CD1c-positive myeloid dendritic cell (primary cell): ENCODE measurements around the gene TCHP.

ENCODE experiments used
- DNase-seq: peaks from one replicate; pipeline ENCODE4 v3.0.0-alpha.2; 2016; ENCODE audit errors: extremely low spot score

Gene TCHP

DNA sequence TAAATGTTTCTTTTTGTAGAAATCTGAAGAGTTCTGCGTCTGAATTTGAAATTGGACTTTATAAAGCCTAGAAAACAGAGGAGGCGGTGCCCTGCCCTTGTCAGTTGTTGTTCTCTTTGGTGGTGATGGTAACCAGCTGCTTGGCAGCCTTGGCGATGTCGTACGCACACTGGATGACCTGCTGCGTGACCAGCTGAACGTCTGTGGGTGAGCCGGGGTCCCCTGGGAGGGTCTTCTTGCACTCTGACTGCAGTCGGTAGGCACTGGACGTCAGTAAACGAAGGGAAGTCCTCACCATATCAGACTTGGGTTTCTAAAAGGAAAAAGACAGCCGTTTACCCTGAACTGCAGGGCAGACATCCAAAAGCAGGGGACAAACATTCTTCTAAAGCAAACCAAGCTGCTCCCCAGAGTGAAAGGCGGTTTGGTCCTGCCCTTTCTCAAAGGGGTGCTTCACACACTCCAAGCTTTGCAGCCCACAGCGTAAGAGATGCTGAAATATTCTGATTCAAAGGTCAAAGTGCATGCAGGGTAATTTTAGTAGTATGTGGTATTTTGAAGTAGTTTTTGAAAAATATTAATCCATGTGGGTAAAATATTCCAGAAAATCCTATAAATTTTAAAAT lies 32.9 kb downstream of the TCHP start:
- DNase-seq = no peak

DNA sequence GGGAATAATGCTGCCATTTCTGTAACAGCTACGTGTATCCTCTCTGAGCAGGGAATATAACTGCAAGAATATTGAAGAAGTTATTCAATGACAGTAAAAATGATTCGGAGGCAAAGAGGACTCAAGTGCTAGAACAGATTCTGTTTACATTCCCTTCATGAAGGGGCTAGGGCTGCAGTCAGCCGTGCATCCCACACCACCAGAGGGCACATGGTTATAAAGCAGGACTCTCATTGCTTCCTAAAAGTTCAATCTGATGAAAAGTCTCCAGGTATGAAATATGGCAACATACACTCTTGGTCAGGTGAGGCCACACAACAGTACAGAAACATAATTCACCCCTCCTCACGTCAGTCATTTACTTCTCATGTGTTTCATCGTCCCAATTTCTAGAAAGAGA lies 34.0 kb downstream of the TCHP start:
- DNase-seq = no peak

DNA sequence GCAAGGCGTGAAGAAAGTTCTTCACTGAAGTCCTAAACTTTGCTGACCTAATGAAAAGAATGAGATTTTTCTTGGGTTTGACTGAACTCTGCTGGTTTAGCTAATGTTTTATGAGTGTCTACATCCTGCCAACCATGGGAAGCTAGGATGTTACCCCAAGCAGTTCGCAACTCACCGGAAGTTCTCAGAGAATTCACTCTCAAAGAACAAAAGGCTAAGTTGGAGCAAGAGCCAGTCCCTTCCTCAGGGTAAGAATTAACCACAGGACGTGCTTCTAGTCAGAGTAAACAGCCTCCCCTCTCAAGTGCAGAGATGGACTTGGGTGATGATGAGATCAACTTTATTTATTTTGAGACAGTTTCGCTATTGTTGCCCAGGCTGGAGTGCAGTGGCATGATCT lies 37.3 kb downstream of the TCHP start:
- no peak for DNase-seq

DNA sequence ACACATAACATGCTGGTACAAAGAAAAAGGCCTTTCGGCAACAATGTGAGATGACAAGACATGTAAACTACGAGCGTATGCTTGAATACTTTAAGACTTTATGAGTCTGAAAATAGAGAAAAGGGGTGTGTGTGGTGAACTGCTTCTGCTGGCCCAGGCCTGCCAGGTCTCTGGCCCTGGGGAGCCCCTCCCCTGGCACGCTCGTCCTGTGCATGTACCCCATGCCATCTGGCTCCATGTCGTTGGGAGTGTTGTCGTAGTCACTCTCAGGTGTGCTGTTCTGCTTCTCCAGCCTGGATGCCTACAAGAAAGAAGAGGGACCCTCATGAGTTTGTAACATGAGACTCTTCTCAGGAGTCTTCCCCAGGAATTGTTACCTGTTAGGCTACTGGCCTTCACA lies 38.9 kb downstream of the TCHP start:
- DNase-seq = no peak

DNA sequence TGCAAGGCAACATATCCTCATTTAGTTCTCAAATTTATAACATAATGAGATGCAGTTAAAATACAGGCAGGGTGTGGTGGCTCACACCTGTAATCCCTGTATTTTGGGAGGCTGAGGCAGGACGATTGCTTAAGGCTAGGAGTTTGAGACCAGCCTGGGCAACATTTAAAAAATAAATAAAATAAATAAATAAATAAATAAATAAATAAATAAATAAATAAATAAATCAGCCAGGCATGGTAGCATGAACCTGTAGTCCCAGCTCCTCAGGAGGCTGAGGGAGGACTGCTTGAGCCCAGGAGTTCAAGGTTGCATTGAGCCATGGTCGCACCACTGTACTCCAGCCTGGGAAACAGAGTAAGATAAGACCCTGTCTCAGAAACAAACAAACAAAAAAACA lies 39.4 kb downstream of the TCHP start:
- DNase-seq = no peak

DNA sequence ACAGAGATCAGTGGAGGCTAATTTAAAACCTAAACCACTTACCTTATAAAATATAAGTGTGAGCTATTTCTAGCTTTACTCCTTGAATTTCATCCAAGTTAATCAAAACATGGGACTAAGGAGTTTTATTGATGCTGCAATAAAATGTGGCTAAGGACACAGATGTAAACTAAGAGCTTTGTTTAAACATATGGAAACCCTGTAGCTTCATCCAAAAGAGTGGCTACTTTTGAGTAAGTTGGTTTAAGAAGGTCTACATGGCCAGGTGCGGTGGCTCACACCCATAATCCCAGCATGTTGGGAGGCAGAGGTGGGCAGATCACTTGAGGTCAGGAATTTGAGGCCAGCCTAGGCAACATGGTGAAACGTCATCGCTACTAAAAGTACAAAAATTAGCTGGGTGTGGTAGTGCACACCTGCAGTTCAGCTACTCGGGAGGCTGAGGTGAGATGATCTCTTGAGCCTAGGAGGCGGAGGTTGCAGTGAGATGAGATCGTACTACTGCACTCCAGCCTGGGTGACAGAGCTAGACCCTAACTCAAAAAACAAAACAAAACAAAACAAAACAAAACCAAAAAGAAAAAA lies 40.4 kb downstream of the TCHP start:
- DNase-seq = no peak

DNA sequence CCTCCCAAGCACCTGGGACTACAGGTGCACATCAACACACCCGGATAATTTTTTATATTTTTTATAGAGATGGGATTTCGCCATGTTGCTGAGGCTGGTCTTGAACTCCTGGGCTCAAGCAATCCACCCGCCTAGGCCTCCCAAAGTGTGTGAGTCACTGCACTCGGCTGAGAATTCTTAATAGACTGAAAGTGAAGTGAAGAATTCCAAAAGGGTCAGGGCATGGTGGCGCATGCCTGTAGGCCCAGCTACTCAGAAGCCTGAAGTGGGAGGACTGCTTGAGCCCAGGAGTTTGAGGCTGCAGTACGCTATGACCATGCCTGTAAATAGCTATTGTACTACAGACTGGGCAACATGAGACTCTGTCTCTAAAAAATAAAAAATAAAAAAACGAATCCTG lies 43.7 kb downstream of the TCHP start:
- DNase-seq = no peak

DNA sequence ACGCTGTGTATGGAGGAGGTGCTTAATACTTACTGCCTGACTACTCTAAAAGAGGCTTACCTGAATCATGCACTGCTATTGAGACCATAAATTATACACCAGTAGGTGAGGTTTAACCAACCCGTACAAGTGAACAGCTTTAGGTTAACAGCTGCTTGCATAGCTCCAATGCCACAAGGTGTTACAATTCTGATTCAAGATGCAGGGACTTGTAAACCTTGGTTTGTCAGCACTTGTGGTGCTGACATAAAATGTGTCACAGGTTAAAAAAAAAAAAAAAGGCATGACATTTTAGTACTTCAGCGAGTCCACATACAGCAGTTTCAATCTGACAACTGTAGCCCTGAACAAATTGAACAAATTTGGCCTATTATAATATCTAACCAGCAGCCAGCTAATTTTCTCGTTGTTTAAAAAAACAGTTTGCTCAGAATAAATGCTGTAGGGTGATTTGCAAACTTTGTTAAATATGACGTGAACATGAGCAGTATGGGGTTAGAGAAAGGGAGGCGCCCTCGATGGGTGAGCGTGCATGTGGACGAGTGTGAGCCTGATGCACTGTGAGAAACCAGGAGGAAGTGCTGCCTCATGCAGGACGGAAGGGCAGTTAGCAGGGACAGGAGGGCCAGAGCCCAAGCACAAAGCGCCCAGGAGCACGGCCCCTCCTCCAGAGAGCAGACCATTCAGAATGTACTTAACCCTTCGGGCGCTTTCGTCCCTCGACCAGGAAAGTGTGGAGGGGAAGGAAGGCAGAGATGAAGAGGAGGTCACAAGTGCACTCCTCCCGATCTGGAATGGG lies 44.7 kb downstream of the TCHP start:
- peak; percentile 6 for DNase-seq

DNA sequence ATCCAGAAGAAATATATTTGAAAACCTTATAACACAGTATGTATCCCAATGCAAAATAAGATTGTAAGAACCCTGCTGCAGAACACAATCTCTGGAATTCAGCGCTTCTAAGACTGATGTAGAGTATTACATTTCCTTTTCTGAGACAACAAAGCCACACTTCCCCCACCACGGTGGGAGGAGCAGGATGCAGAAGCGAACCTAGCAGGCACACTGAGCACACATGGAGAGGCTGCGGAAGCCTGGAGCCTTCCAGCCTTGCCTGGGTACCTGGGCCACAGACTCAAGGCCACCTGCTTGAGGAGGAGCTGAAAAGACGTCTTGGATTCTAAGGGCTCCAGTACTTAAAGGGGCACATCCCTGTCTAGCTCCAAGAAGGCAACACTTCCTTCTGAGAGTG lies 46.4 kb downstream of the TCHP start:
- DNase-seq = peak; percentile 38

DNA sequence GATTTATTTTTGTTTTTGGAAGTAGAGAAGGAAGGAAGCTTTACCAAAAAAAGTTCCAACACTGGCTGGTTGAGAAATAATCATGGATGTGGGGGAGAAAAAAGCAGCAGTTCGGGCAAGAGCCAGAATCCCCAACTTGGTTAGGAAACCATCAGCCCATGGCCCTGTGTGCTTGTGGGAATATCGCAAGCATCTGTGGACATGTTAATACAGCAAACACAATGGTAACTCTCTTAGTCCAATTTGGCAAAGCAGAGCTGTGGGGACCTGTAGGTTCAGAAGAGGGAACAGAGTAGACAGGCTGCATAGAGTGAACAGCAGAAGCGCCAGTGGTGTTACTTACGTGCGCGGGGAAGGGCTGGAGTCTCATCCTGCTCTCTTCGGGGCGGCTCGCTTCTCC lies 46.8 kb downstream of the TCHP start:
- DNase-seq = no peak

DNA sequence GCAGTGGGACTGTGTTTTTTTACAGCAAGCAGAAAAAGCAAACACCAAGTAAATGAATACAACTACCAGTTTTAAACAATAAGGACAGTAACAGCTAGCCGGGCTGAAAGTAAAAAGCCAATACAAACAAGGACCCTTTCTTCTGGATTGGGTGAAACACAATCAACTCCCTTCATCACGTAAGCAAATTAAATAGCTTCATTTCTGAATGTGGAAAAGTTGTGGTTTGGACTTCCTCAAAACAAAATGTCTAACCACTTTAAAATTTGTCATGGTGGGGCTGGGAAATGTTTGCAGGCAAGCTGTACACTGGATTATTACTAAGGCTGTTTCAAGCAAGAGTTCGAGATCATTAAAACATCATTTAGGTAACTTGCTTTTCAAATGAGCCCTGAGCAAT lies 47.4 kb downstream of the TCHP start:
- peak; percentile 53 for DNase-seq

DNA sequence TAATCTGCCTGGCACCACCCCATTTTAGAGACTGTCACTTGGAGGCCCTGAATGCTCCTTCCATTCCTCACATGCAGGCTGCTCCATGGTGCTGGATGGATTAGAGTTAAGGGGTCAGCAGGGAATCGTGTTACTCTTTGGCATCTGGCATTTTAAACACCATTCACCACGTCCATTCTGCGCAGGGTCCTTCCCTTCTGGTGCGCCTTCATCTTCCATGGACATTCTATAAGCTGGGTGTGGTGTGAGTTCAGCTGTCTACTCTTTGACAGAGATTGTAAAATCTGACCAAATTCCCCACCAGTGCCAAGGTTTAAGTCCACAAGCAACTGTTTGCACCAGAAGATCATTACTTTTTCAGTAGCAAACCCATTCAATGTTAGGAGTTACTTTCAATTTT lies 48.3 kb downstream of the TCHP start:
- DNase-seq = no peak

DNA sequence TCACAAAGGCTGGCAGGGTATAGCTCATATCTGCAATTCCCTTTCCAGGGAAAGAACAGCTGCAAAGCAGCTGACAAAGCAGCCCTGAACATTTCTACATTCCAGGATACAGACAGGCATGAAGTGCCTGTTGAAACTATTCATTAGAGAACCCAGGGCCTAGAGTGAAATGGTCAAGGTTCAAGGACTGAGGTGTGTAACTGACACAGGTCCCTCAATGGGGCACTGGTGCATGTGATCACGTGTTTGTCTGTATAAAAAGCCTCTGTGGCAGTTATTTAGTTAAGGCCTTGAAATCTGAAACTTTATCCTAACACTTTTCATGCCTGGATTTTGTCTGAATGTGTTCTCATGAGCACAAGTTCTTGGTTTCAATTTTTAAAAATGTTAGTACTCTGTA lies 49.0 kb downstream of the TCHP start:
- DNase-seq = no peak

DNA sequence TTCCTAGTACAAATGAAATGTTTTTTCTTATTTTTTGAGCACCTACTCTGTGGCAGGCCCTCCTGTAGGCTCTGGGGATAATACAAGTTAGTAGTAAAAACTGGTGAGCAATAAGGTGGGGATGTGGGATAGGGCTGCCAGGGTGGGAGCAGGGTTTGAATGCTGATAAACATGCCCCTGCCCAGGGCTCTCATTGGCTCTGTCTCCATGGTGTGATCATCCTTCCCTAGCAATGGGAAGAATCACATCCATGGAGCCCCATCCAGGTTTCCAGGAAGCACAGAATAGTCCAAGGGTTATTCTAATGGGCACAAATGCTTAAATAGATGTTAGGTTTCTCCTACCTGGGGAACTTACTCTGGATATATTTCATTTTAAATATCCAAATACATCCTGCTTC lies 50.6 kb downstream of the TCHP start:
- no peak for DNase-seq

DNA sequence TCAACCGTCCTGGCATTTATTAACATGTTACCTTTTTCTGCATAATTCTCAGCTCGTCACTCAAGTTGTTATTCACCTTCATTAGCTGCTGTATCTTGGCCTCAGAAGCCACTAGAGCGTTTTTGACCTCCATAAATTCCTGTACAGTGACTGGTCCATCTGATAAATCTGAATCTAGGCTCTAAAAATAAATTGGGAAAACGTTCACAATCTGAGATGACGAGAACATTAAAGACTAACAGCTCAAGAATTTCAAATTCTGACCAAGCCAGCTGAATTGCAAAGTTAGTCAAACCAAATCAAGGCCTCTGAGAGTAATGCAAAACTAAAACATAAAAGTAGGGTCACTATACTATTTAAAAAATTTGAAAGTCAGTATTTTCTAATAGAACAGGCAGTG lies 51.1 kb downstream of the TCHP start:
- DNase-seq = no peak

DNA sequence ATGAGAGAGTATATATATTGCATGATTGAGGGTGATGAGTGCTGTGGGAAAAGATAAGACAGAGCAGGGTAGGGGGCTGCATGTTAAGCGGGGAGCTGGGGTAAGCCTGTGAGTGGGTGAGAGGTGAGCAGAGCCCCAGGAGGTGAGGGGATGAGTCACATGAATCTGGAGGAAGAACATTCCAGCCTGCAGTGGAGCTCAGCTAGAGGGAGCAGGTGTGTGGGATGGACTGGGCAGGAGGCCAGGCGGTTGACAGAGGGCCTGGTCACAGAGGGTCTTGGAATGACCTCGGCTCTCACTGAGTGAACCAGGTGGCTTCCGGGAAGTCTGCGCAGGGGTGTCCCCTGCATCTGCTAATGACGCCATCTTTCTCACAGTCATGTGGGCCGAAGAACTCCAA lies 51.7 kb downstream of the TCHP start:
- no peak for DNase-seq

DNA sequence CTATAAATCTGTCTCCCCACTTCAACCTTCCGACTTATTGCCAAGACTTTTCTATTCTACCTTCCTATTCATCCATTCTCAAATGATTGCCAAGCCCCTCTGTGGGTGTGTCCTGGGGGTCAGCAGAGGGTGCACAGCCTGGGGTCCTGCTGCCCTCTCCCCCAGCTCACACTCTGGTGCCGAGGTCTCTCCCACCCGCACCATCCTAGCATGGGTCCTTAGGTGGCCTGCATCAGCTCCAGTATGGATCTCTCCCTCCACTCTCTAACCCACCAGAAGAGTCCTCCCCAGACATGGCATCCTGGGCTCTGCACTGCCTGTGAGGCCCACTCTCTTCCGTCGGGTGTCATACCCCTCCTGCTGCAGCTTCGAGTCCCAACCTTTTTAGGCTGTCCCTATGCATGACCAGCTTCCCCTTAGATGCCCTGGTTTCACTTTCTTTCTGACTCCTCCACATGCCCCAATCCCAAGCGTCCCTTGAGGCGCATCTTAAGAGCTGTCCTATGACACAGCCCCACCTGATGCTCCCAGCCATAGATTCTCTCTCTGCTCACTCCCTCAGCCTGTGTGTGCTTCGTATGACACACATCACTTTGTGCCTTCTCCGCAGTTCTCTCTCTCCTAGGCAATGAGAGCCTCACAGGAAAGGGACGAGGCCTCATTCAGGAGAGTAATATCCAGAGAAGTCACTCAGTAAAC lies 52.2 kb downstream of the TCHP start:
- peak; percentile 62 for DNase-seq

DNA sequence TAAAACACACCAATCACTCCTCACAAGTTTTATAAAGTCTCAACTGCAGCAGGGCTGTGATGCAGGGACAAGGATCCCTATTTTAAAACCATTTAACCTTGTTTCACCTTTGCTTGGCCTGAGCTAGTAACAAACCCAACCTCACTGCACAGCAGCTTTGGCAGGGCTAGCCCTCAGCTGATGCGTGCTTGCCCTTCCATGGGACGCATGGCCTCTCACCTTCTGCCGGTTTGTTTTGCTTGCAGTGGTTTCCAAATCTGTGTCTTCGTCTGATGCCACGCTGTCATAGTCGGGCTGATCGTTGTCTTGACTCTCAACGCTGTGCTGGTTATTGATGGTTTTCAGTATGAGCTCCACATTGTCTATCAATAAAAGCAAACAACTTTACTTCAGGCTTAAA lies 52.8 kb downstream of the TCHP start:
- no peak for DNase-seq

DNA sequence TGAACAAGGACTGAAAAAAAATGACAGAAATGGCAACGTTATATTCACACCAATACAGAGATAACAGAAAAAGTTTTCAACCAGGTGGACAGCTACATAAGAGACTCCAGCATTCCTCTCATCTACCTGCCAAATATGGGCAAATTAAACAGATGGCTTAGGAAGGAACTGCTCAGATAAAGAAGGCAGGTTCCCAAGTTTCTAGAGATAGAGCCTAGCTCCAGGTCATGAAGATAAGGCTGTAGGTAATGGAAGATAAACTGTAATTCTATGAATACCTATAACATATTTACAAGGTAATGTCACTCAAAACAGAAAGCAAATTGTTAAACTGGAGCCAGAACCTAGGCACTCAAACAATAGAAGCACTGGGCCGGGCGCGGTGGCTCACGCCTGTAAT lies 53.6 kb downstream of the TCHP start:
- no peak for DNase-seq

DNA sequence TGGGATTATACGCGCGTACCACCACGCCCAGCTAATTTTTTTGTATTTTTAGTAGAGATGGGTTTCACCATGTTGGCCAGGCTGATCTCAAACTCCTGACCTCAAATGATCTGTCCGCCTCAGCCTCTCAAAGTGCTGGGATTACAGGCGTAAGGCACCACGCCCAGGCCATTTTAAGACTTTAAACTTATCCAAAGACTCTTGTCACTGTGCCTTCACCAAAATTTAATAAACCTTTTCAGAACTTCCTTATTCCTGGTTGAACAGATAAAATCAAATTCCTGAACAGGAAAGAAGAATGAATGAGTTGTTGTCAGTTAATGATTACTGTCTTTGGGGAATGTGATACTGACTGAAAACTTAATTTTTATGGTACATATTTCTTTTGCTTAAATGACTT lies 58.3 kb downstream of the TCHP start:
- no peak for DNase-seq

DNA sequence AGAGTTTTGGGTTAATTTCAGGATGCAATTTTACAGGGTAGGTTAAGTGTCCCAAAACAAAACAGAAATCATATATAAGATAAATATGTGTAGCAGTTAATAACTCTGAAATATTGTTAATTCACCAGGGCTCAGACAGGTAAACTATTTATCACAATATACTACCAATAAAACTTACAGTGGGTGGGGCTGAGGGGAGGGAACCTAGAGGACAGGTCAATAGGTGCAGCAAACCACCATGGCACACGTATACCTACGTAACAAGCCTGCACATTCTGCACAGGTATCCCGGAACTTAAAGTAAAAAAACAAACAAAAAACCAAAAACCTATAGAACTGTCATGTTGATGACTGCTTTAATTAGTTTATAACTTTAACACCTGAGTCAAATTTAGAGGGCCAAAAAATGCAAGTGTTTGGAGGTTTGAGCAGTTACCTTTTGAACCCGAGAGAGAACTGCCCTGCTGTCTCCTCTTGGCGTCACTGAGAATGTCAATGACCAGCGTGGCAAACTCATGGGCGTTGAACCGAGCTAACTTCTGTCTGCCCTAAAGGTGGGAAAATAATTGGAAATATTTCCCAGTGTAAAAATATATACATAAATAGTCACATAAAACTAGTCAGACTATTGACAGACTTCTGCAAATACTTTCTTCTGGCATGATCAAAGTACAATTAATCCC lies 59.5 kb downstream of the TCHP start:
- no peak for DNase-seq

DNA sequence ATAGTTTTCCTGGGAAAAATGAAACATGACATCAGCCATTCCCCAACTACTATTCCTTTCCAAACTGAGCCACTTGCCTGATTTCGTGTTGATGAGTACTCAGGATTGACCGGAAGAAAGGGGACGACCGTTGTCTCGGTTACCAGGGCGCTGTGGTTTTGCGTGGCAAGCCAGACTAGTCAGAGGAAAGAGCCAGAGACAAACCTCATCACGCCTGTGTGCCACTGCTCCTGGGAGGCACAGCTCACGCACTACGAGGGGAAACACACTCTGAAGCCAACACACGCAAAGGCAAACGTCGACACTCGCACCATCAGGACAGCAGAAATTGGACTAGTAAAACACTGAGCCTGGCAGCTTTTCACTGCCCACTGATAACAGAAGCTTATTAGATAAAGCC lies 61.1 kb downstream of the TCHP start:
- no peak for DNase-seq
